ENCODE data around the gene VAV2. TPM values are rescaled to one million over a fixed set of nuclear protein-coding genes. Genes with fewer than 3 reads are reported as not detected.
A peak's percentile ranks its signal among the peaks of the same experiment; 100 is the strongest.

Gene VAV2
- total and polyA plus RNA-seq, 5 donors = 4.7 to 11.4 (median 7.4) TPM

GRCh38 chr9:133916159-133916541 lies 76.0 kb downstream of the VAV2 start:
- Histone ChIP-seq H3K9me3 (ENCODE audit: control insufficient read depth, low read length) (no peaks in the 10 kb centered on the region), H3K27ac (ENCODE audit: low read length) (peak overlapping the region; percentile 14), H3K4me3 (ENCODE audit: low read length) (no peak overlapping the region), H3K27me3 (ENCODE audit: control insufficient read depth, insufficient read depth) (no peaks in the 10 kb centered on the region), H3K4me1 (ENCODE audit: control insufficient read depth, insufficient read depth, low read length) (peaks cover 9% of the 10 kb centered on the region)
- DNase-seq (peak; percentile 71 to 80 (median 80)), ATAC-seq (peak; percentile 32 to 59)
- WGBS = 51% methylated on average over 16 of the region's 16 CpGs
- intact Hi-C loops (cut with DNase I) = no loop called here

DNA sequence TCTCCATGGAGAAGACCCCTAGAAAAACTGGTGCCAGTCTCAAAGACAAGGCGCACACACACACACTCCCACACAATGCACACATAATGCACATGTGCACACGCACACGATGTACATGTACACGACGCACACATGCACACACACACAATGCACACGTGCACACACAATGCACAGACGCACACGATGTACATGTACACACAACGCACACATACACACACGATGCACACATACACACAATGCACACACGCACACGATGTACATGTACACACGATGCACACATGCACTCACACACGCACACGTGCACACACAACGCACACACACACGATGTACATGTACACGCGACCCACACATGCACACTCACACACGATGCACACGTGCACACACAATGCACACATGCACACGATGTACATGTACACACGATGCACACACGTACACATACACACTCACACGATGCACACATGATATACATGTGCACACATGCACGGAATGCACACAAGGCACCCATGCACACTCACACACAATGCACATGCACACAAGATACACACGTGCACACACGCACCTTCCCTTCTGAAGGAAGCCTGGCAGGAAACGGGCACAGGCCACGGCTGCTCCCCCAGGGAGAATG lies 76.5 kb downstream of the VAV2 start:
- ATAC-seq (no peak), DNase-seq (no peak)
- intact Hi-C loops (cut with DNase I) = no loop called here
- Histone ChIP-seq H3K9me3 (ENCODE audit: control insufficient read depth, low read length) (no peaks in the 10 kb centered on the region), H3K27ac (ENCODE audit: low read length) (no peak overlapping the region), H3K27me3 (ENCODE audit: control insufficient read depth, insufficient read depth) (no peaks in the 10 kb centered on the region), H3K4me3 (ENCODE audit: low read length) (no peak overlapping the region), H3K4me1 (ENCODE audit: control insufficient read depth, insufficient read depth, low read length) (peaks cover 9% of the 10 kb centered on the region)
- WGBS = 78% methylated on average over 30 of the region's 30 CpGs

- no peaks in the 10 kb centered on the region for H3K27me3 ChIP-seq (ENCODE audit: control insufficient read depth, insufficient read depth)
- DNase-seq (no peak), ATAC-seq (no peak)
- H3K27ac ChIP-seq (ENCODE audit: low read length) = no peak overlapping the region
- WGBS = 51% methylated on average over 25 of the region's 25 CpGs
- intact Hi-C loops (cut with DNase I) = no loop called here
- no peaks in the 10 kb centered on the region for H3K9me3 ChIP-seq (ENCODE audit: control insufficient read depth, low read length)
- H3K4me1 ChIP-seq (ENCODE audit: control insufficient read depth, insufficient read depth, low read length) = peaks cover 8% of the 10 kb centered on the region
- H3K4me3 ChIP-seq (ENCODE audit: low read length) = no peak overlapping the region
Measured at GRCh38 chr9:133914442-133915342, 77.4 kb downstream of the VAV2 start.

DNA sequence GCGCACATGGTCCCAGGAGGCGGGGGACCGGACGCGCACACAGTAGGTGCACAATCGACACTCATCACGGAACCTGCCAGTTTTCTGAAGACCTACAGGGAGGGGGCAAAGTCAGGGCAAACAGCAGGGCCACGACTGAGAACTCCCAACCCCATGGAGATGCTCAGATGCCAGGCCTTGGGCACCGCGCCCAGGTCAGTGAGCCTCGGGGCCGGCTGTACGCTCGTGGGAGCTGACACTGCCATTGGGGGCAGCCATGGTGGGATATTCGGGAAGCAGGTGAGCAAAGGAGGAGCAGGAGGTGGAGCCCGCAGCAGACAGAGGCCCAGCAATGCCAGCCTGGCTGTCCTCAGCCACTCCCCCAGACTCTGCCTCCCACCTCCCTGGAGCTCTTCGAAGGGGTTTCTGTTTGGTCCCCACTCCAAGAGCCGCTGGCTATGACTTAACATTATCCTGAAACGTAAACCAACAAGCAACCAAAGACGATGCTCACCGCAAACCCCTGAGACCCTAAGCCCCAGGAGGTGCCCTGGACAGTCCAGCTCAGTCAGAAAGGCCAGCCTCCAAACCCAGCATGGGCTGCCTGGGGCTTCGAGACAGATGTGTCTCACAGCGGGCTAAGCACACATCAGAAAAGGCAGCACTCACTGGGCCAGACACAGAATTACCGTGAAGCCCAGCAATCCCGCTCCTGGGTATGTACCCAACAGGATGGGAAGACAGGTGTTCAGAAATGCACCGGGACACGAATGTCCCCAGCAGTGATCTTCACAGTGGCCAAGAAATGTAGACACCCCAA lies 78.4 kb downstream of the VAV2 start:
- Histone ChIP-seq H3K27me3 (ENCODE audit: control insufficient read depth, insufficient read depth) (no peaks in the 10 kb centered on the region), H3K9me3 (ENCODE audit: control insufficient read depth, low read length) (no peaks in the 10 kb centered on the region), H3K27ac (ENCODE audit: low read length) (no peak overlapping the region), H3K4me3 (ENCODE audit: low read length) (no peak overlapping the region), H3K4me1 (ENCODE audit: control insufficient read depth, insufficient read depth, low read length) (peaks cover 4% of the 10 kb centered on the region)
- DNase-seq (no peak), ATAC-seq (no peak)
- WGBS = 77% methylated on average over 27 of the region's 27 CpGs
- intact Hi-C loops (cut with DNase I) = no loop called here

DNA sequence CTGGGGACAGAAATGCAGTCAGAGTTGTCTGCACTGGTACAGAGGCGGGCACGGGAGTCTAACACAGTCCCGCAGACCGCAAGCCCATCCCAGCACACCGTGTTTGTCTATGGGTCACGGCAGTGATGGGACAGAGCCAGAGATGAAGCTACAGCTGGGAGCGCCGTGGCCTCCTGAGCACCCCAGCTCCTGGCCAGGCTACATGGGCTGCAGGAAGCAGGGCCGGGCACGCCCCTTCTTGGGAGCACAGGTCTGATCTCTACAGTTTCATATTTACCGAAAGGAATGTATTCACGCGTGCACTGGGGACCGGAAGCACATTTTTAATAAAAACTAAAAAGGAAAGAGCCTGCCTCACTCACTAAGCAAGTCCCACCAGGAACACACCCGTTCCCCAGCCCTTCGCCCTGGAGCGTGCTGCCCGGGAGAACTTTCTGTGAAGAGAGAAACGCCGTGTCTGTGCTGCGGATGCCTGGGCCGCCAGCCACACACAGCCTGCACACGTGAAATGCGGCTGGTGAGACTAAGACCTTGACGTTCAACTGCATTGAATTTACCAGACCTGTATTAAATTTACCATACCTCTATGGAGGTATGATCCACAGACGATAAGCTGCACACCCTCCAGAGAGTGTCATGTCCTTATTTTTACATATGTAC lies 81.1 kb downstream of the VAV2 start:
- Histone ChIP-seq H3K4me1 (ENCODE audit: control insufficient read depth, insufficient read depth, low read length) (no peaks in the 10 kb centered on the region), H3K27ac (ENCODE audit: low read length) (no peak overlapping the region), H3K9me3 (ENCODE audit: control insufficient read depth, low read length) (no peaks in the 10 kb centered on the region), H3K27me3 (ENCODE audit: control insufficient read depth, insufficient read depth) (no peaks in the 10 kb centered on the region), H3K4me3 (ENCODE audit: low read length) (no peak overlapping the region)
- ATAC-seq (no peak), DNase-seq (no peak)
- 82% methylated on average over 26 of the region's 26 CpGs for WGBS
- intact Hi-C loops (cut with DNase I) = no loop called here

GRCh38 chr9:133906932-133907910 lies 84.9 kb downstream of the VAV2 start:
- intact Hi-C loops (cut with DNase I) = no loop called here
- H3K9me3 ChIP-seq (ENCODE audit: control insufficient read depth, low read length) = no peaks in the 10 kb centered on the region
- no peaks in the 10 kb centered on the region for H3K4me1 ChIP-seq (ENCODE audit: control insufficient read depth, insufficient read depth, low read length)
- ATAC-seq (peak in 1 of 2 donors; percentile 10), DNase-seq (no peak)
- H3K27ac ChIP-seq (ENCODE audit: low read length) = no peak overlapping the region
- WGBS = 85% methylated on average over 31 of the region's 31 CpGs
- no peak overlapping the region for H3K4me3 ChIP-seq (ENCODE audit: low read length)
- H3K27me3 ChIP-seq (ENCODE audit: control insufficient read depth, insufficient read depth) = no peaks in the 10 kb centered on the region

DNA sequence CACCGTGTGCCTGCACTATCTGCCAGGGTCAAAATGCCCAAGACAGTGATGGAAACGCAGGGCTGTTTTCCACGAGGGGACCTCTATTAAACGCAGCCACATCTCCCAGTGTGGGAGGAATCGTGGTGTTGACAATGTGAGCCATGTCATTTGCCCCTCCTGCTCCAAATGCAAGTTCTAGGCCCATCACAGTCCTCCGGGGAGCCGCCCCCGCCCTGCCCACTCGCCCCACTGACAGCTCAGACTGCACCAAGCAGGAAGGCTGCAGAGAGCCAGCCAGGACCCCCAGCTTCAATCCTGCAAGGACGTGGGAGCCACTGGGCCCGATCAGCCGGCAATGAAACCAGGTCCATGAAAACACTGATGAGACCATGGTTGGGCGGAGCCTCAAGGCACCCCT lies 85.9 kb downstream of the VAV2 start:
- Histone ChIP-seq H3K4me3 (ENCODE audit: low read length) (no peak overlapping the region), H3K4me1 (ENCODE audit: control insufficient read depth, insufficient read depth, low read length) (no peaks in the 10 kb centered on the region), H3K27ac (ENCODE audit: low read length) (no peak overlapping the region), H3K9me3 (ENCODE audit: control insufficient read depth, low read length) (no peaks in the 10 kb centered on the region), H3K27me3 (ENCODE audit: control insufficient read depth, insufficient read depth) (no peaks in the 10 kb centered on the region)
- ATAC-seq = no peak
- DNase-seq = no peak
- intact Hi-C loops (cut with DNase I) = no loop called here
- WGBS = 71% methylated on average over 13 of the region's 13 CpGs

- intact Hi-C loops (cut with DNase I) = no loop called here
- WGBS = 93% methylated on average over 6 of the region's 6 CpGs
- Histone ChIP-seq H3K4me3 (ENCODE audit: low read length) (no peak overlapping the region), H3K27ac (ENCODE audit: low read length) (no peak overlapping the region), H3K4me1 (ENCODE audit: control insufficient read depth, insufficient read depth, low read length) (no peaks in the 10 kb centered on the region), H3K27me3 (ENCODE audit: control insufficient read depth, insufficient read depth) (no peaks in the 10 kb centered on the region), H3K9me3 (ENCODE audit: control insufficient read depth, low read length) (no peaks in the 10 kb centered on the region)
- DNase-seq = no peak
- no peak for ATAC-seq
Measured at GRCh38 chr9:133905493-133905892, 86.6 kb downstream of the VAV2 start.

- no peaks in the 10 kb centered on the region for H3K4me1 ChIP-seq (ENCODE audit: control insufficient read depth, insufficient read depth, low read length)
- ATAC-seq = no peak
- H3K4me3 ChIP-seq (ENCODE audit: low read length) = no peak overlapping the region
- no peak overlapping the region for H3K27ac ChIP-seq (ENCODE audit: low read length)
- intact Hi-C loops (cut with DNase I) = no loop called here
- no peaks in the 10 kb centered on the region for H3K27me3 ChIP-seq (ENCODE audit: control insufficient read depth, insufficient read depth)
- H3K9me3 ChIP-seq (ENCODE audit: control insufficient read depth, low read length) = no peaks in the 10 kb centered on the region
- WGBS = 79% methylated on average over 29 of the region's 29 CpGs
- DNase-seq = no peak
Measured at GRCh38 chr9:133904346-133905090, 87.6 kb downstream of the VAV2 start.

Data from right cardiac atrium (tissue), 5 donors.